OCI-LY1 (cell line): ENCODE results near the gene PDZRN3.

Experiments
- H2AFZ ChIP-seq: fragments of 200-600 bp; sonication (generic), shearing (Covaris generic); 2 replicates; pipeline ENCODE4 v1.6.0; 2014; ENCODE audit warnings: antibody characterized with exemption, mild to moderate bottlenecking, low read length
- H3F3A ChIP-seq: fragments of 200-600 bp; sonication (generic), shearing (Covaris generic); 2 replicates; pipeline ENCODE4 v1.6.0; 2014; ENCODE audit warnings: mild to moderate bottlenecking, antibody characterized with exemption, low read length, moderate library complexity; ENCODE audit not compliant: insufficient read depth
- H3K27ac ChIP-seq: fragments of 200-600 bp; sonication (generic); 2 replicates; pipeline ENCODE4 v1.5.1; 2014; ENCODE audit warnings: low read length, mixed run types, mild to moderate bottlenecking, low read depth; ENCODE audit not compliant: poor library complexity, severe bottlenecking
- H3K27me3 ChIP-seq: fragments of 200-600 bp; sonication (generic); 2 replicates; pipeline ENCODE4 v1.6.0; 2014; ENCODE audit warnings: antibody characterized with exemption, mild to moderate bottlenecking, low read length, moderate library complexity; ENCODE audit not compliant: insufficient read depth
- H3K36me3 ChIP-seq: fragments of 200-600 bp; sonication (generic); 2 replicates; pipeline ENCODE4 v1.6.1; 2014; ENCODE audit warnings: mild to moderate bottlenecking, antibody characterized with exemption, low read length, moderate library complexity, mixed read lengths; ENCODE audit not compliant: insufficient read depth
- H3K4me1 ChIP-seq: fragments of 200-600 bp; sonication (generic); 2 replicates; pipeline ENCODE4 v1.5.1; 2014; ENCODE audit warnings: mild to moderate bottlenecking, low read length, moderate library complexity; ENCODE audit not compliant: insufficient read depth, severe bottlenecking
- H3K4me2 ChIP-seq: fragments of 200-600 bp; sonication (generic), shearing (Covaris generic); 2 replicates; pipeline ENCODE4 v1.6.1; 2014; ENCODE audit warnings: low read length
- H3K4me3 ChIP-seq: fragments of 200-600 bp; sonication (generic); 2 replicates; pipeline ENCODE4 v1.5.1; 2014; ENCODE audit warnings: low read length, low read depth, mild to moderate bottlenecking, mixed read lengths; ENCODE audit not compliant: poor library complexity, severe bottlenecking
- H3K79me2 ChIP-seq: fragments of 200-600 bp; shearing (Covaris generic); 2 replicates; pipeline ENCODE4 v1.6.1; 2016; ENCODE audit warnings: mixed run types, low read length, mixed read lengths; ENCODE audit not compliant: insufficient read depth
- H3K9ac ChIP-seq: fragments of 200-600 bp; sonication (generic), shearing (Covaris generic); 2 replicates; pipeline ENCODE4 v1.6.1; 2014; ENCODE audit warnings: mild to moderate bottlenecking, low read length, mixed read lengths
- H3K9me2 ChIP-seq: fragments of 200-600 bp; sonication (generic), shearing (Covaris generic); 2 replicates; pipeline ENCODE4 v1.6.1; 2014; ENCODE audit warnings: low read depth, mild to moderate bottlenecking, low read length, mixed read lengths
- H3K9me3 ChIP-seq: fragments of 200-600 bp; shearing (Covaris generic); 2 replicates; pipeline ENCODE4 v1.6.1; 2014; ENCODE audit warnings: low read length, mixed read lengths
- H4K20me1 ChIP-seq: fragments of 200-600 bp; sonication (generic), shearing (Covaris generic); 2 replicates; pipeline ENCODE4 v1.6.0; 2016; ENCODE audit warnings: mild to moderate bottlenecking, low read length; ENCODE audit not compliant: insufficient read depth
- EZH2 ChIP-seq: fragments of 200-600 bp; sonication (generic), shearing (Covaris generic); IDR thresholded peaks from 2 replicates; pipeline ENCODE4 v1.8.0; 2017; ENCODE audit warnings: borderline replicate concordance, mixed run types, mild to moderate bottlenecking, antibody characterized with exemption, low read length, moderate library complexity, mixed read lengths
- TF ChIP-seq, protein P1 (sequence below): fragments of 200-600 bp; sonication (generic), shearing (Covaris generic); IDR thresholded peaks from 2 replicates; pipeline ENCODE4 v1.5.1; 2017; ENCODE audit warnings: mild to moderate bottlenecking, antibody characterized with exemption, low read length, moderate library complexity, mixed read lengths

PDZRN3 gene

DNA sequence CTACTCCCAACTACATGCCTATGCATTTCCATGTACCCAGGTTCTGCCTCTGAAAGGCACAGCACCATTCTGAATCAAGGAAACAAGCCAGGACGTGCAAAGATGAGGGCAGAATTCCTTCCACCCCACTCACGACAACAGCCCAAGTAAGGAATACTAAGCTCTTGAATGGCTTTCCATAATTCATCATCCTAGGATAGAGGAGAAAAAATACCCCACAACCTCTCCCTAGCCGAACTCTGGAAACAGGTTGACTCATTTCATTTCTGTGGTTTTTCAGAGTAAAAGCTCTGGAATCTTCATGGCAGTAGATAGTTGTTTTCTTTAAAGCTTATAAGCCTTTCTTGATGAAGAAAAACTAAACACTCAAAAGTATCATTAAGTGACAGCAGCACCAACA, 77.8 kb downstream of the PDZRN3 start:
- H4K20me1 ChIP-seq, result no peaks in the 10 kb centered on the region
- H3K79me2 ChIP-seq, result no peaks in the 10 kb centered on the region
- no peak overlapping the region for H3K4me2 ChIP-seq
- no peaks in the 10 kb centered on the region for H3K4me1 ChIP-seq
- no peaks in the 10 kb centered on the region for H3K9me2 ChIP-seq
- no peak overlapping the region for H3K9ac ChIP-seq
- no peak for TF ChIP-seq EZH2
- TF ChIP-seq, protein P1, sequence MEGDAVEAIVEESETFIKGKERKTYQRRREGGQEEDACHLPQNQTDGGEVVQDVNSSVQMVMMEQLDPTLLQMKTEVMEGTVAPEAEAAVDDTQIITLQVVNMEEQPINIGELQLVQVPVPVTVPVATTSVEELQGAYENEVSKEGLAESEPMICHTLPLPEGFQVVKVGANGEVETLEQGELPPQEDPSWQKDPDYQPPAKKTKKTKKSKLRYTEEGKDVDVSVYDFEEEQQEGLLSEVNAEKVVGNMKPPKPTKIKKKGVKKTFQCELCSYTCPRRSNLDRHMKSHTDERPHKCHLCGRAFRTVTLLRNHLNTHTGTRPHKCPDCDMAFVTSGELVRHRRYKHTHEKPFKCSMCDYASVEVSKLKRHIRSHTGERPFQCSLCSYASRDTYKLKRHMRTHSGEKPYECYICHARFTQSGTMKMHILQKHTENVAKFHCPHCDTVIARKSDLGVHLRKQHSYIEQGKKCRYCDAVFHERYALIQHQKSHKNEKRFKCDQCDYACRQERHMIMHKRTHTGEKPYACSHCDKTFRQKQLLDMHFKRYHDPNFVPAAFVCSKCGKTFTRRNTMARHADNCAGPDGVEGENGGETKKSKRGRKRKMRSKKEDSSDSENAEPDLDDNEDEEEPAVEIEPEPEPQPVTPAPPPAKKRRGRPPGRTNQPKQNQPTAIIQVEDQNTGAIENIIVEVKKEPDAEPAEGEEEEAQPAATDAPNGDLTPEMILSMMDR, result no peak
- no peaks in the 10 kb centered on the region for H3K27me3 ChIP-seq
- H2AFZ ChIP-seq, result no peak overlapping the region
- no peak overlapping the region for H3K27ac ChIP-seq
- no peak overlapping the region for H3K4me3 ChIP-seq
- H3F3A ChIP-seq, result no peaks in the 10 kb centered on the region
- H3K9me3 ChIP-seq, result no peaks in the 10 kb centered on the region
- H3K36me3 ChIP-seq, result no peaks in the 10 kb centered on the region

DNA sequence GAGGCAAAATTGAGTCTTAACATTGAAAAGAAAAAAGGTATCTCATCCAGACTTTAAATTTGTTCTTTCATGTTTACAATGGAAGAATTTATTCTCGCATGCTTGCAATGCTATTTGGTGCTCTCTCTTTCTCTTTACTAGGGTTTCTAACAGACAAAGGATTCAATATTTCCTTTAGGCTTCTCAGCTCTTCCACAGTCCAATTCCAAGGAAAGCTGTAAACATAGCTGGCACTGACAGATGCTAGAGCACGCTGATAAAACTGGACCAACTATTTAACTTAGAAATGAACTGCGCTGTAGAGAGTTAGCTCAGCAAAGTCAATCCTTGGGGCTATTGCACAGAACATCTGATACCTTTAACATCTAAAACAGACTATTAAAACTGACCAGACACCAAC, 81.3 kb downstream of the PDZRN3 start:
- Histone ChIP-seq H3K27me3 (no peaks in the 10 kb centered on the region), H3F3A (no peaks in the 10 kb centered on the region), H3K36me3 (no peaks in the 10 kb centered on the region), H2AFZ (no peak overlapping the region), H3K9me3 (no peaks in the 10 kb centered on the region), H3K9me2 (no peaks in the 10 kb centered on the region), H3K4me1 (no peaks in the 10 kb centered on the region), H3K9ac (no peak overlapping the region), H3K4me3 (no peak overlapping the region), H3K79me2 (no peaks in the 10 kb centered on the region), H3K4me2 (no peak overlapping the region), H3K27ac (no peak overlapping the region), H4K20me1 (no peaks in the 10 kb centered on the region)
- TF ChIP-seq EZH2, result no peak
- TF ChIP-seq, protein P1, result no peak

DNA sequence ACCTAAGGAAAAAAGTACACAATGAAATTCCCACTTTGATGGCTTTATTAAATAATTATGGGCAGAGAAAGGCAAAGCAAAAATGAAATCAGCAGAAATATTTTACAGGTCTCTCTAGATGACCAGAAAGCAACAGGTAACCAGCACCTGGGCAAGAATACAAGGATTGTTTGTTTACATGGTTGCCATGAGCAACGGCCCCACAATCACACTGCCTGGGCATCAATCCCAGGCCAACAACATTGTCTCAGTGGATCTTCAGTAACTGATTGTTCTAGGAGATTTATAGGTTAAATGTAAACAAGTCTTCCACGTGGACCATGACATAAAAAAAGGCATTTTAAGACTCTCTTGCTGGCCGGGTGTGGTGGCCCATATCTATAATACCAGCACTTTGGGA, 82.6 kb downstream of the PDZRN3 start:
- no peaks in the 10 kb centered on the region for H3K36me3 ChIP-seq
- no peak overlapping the region for H3K9ac ChIP-seq
- H2AFZ ChIP-seq, result no peak overlapping the region
- H3K9me2 ChIP-seq, result no peaks in the 10 kb centered on the region
- TF ChIP-seq, protein P1, result no peak
- TF ChIP-seq EZH2, result no peak
- no peaks in the 10 kb centered on the region for H3K27me3 ChIP-seq
- H4K20me1 ChIP-seq, result no peaks in the 10 kb centered on the region
- H3K9me3 ChIP-seq, result no peaks in the 10 kb centered on the region
- no peak overlapping the region for H3K4me3 ChIP-seq
- no peak overlapping the region for H3K27ac ChIP-seq
- no peaks in the 10 kb centered on the region for H3K79me2 ChIP-seq
- no peaks in the 10 kb centered on the region for H3K4me1 ChIP-seq
- H3F3A ChIP-seq, result no peaks in the 10 kb centered on the region
- H3K4me2 ChIP-seq, result no peak overlapping the region
